K562 (cell line): ENCODE measurements around the gene CCDC201. TPM values are rescaled to one million over a fixed set of nuclear protein-coding genes. Genes with fewer than 3 reads are reported as not detected.

ENCODE experiments used
- ATAC-seq: fragments of 200-7000 bp; cut with Tn5 transposase; 3 replicates; pipeline ENCODE4 v1.9.1; 2020; ENCODE audit warnings: moderate library complexity
- BruUV-seq: library from RNA; stranded (reverse); fragments of 400-500 nt; replicated peaks from 2 replicates; lab custom pipeline; 2021; lab: Mats Ljungman, UMichigan
- CTCF ChIA-PET: fragments of 300-600 bp; formaldehyde crosslinking; extraction: SDS; loops from one replicate; lab custom pipeline; 2021; ENCODE audit warnings: low intra/inter-chr PET ratio; lab: Yijun Ruan, JAX
- POLR2A ChIA-PET: fragments of 300-600, 350-650 bp; sonication (Branson Sonifier 250); formaldehyde crosslinking; extraction: SDS; loops from one replicate; lab custom pipeline; 2021; ENCODE audit warnings: antibody characterized with exemption, inconsistent platforms; lab: Yijun Ruan, JAX
- DNase-seq, 4 experiments: peaks; one replicate each; pipeline versions ENCODE4 v3.0.0 to v3.0.0-alpha.2; 2011 to 2018; ENCODE audit warnings: low spot score in 3 of 4, mixed read lengths in 3 of 4; ENCODE audit errors: extremely low read depth in 1 of 4
- FAIRE-seq: peaks from 2 replicates; lab custom pipeline; 2011; peaks lifted over from hg19 to GRCh38; lab: Jason Lieb, UNC
- H2AFZ ChIP-seq: 2 replicates; pipeline ENCODE4 v1.6.0; 2011; ENCODE audit warnings: low read depth, low read length, control low read depth, inconsistent platforms
- H3K27ac ChIP-seq: fragments of 200-600 bp; 3 replicates; pipeline ENCODE4 v1.8.0; 2011; ENCODE audit warnings: low read depth, mild to moderate bottlenecking, control low read depth, inconsistent platforms, low read length, moderate library complexity, mixed read lengths; ENCODE audit errors: extremely low read depth
- H3K27me3 ChIP-seq, 2 experiments: fragments of 300-600 bp in 1 of 2; 2 replicates in 1 of 2; 3 replicates in 1 of 2; pipeline versions ENCODE4 v1.6.0 to v1.8.0; 2011; ENCODE audit warnings: inconsistent platforms in 2 of 2, low read length in 2 of 2, mild to moderate bottlenecking in 1 of 2, mixed read lengths in 1 of 2, moderate library complexity in 1 of 2; ENCODE audit not compliant: control insufficient read depth in 2 of 2, insufficient read depth in 2 of 2
- H3K36me3 ChIP-seq: fragments of 300-600 bp; 3 replicates; pipeline ENCODE4 v1.8.0; 2011; ENCODE audit warnings: mild to moderate bottlenecking, low read length, inconsistent platforms; ENCODE audit not compliant: control insufficient read depth, insufficient read depth
- H3K4me1 ChIP-seq, 2 experiments: fragments of 200-600 bp in 1 of 2; replicated peaks in 1 of 2; 2 replicates in 1 of 2; 3 replicates in 1 of 2; pipeline versions ENCODE4 v1.5.1 to v1.8.0; 2011; ENCODE audit warnings: inconsistent platforms in 2 of 2, low read length in 2 of 2, mild to moderate bottlenecking in 1 of 2, mixed read lengths in 1 of 2, moderate library complexity in 1 of 2; ENCODE audit not compliant: control insufficient read depth in 2 of 2, insufficient read depth in 2 of 2
- H3K4me2 ChIP-seq: 2 replicates; pipeline ENCODE4 v1.6.1; 2011; ENCODE audit warnings: low read length, control low read depth, inconsistent platforms, mixed read lengths; ENCODE audit not compliant: insufficient read depth
- H3K4me3 ChIP-seq: fragments of 200-600 bp; sonication (generic), shearing (Covaris generic); 2 replicates; pipeline ENCODE4 v1.5.1; 2016; ENCODE audit warnings: control low read depth, inconsistent platforms
- H3K79me2 ChIP-seq: fragments of 200-600 bp; 3 replicates; pipeline ENCODE4 v1.8.0; 2011; ENCODE audit warnings: low read length, inconsistent platforms; ENCODE audit not compliant: control insufficient read depth, insufficient read depth
- H3K9ac ChIP-seq, 2 experiments: 2 replicates each; pipeline versions ENCODE4 v1.6.0 to v1.6.1; 2011; ENCODE audit warnings: low read depth in 2 of 2, low read length in 2 of 2, control low read depth in 1 of 2, inconsistent platforms in 1 of 2, mild to moderate bottlenecking in 1 of 2, mixed read lengths in 1 of 2; ENCODE audit not compliant: insufficient read depth in 1 of 2
- H3K9me1 ChIP-seq: one replicate; pipeline ENCODE4 v1.6.0; 2011; ENCODE audit warnings: inconsistent platforms, mild to moderate bottlenecking, low read length, moderate library complexity; ENCODE audit not compliant: control insufficient read depth, insufficient read depth
- H3K9me3 ChIP-seq: replicated peaks from 2 replicates; pipeline ENCODE4 v1.5.1; 2011; ENCODE audit warnings: low read depth, low read length, inconsistent platforms; ENCODE audit not compliant: control insufficient read depth, insufficient read depth
- H4K20me1 ChIP-seq: replicated peaks from 2 replicates; pipeline ENCODE4 v1.6.1; 2011; ENCODE audit warnings: low read length, inconsistent platforms, mixed read lengths; ENCODE audit not compliant: control insufficient read depth, insufficient read depth
- DEAF1 ChIP-seq: fragments of 450-650 bp; formaldehyde crosslinking; IDR thresholded peaks from 2 replicates; pipeline ENCODE4 v1.4.0; 2020; ENCODE audit warnings: mild to moderate bottlenecking, moderate library complexity
- E2F3 ChIP-seq: fragments of 250-450 bp; sonication (Bioruptor Pico); IDR thresholded peaks from 2 replicates; pipeline ENCODE4 v1.4.0; 2020; ENCODE audit warnings: mild to moderate bottlenecking
- ESRRB ChIP-seq: fragments of 250-450 bp; sonication (Bioruptor Pico); IDR thresholded peaks from 2 replicates; pipeline ENCODE4 v1.5.0; 2020; ENCODE audit warnings: mild to moderate bottlenecking, moderate library complexity, borderline replicate concordance
- FOXP4 ChIP-seq: sonication (generic); formaldehyde crosslinking; IDR thresholded peaks from 2 replicates; pipeline ENCODE4 v1.8.0; 2022; ENCODE audit warnings: mild to moderate bottlenecking, missing genetic modification reagents, borderline replicate concordance
- HDAC3 ChIP-seq: fragments of 450-650 bp; IDR thresholded peaks from 2 replicates; pipeline ENCODE4 v1.6.1; 2018; ENCODE audit warnings: borderline replicate concordance, mild to moderate bottlenecking, moderate library complexity; ENCODE audit not compliant: partially characterized antibody
- HNRNPLL ChIP-seq: fragments of 200-400 bp; formaldehyde crosslinking; IDR thresholded peaks from 2 replicates; pipeline ENCODE4 v1.6.1; 2017; ENCODE audit warnings: low read length, low read depth, mild to moderate bottlenecking; ENCODE audit not compliant: poor library complexity, severe bottlenecking
- IRF2 ChIP-seq: sonication (generic); formaldehyde crosslinking; IDR thresholded peaks from 2 replicates; pipeline ENCODE4 v1.8.1; 2022; ENCODE audit warnings: mild to moderate bottlenecking, missing genetic modification reagents
- MTF1 ChIP-seq: fragments of 250-450 bp; sonication (Bioruptor Pico); IDR thresholded peaks from 2 replicates; pipeline ENCODE4 v1.9.0; 2021; ENCODE audit warnings: moderate library complexity, mild to moderate bottlenecking, inconsistent platforms, borderline replicate concordance
- NCOA1 ChIP-seq: fragments of 450-650 bp; IDR thresholded peaks from 2 replicates; pipeline ENCODE4 v1.6.1; 2016; ENCODE audit warnings: low read depth
- NONO ChIP-seq, 2 experiments: fragments of 200-400 bp in 1 of 2; fragments of 450-650 bp in 1 of 2; formaldehyde crosslinking in 1 of 2; IDR thresholded peaks; 2 replicates each; pipeline ENCODE4 v1.6.1; 2017; ENCODE audit warnings: low read depth in 2 of 2, mild to moderate bottlenecking in 2 of 2, moderate library complexity in 2 of 2, low read length in 1 of 2
- NR2C2 ChIP-seq, 2 experiments: fragments of 200-800 bp in 1 of 2; sonication (Bioruptor generic) in 1 of 2; sonication (generic) in 1 of 2; formaldehyde crosslinking in 1 of 2; IDR thresholded peaks; 2 replicates each; pipeline versions ENCODE4 v1.6.1 to v1.8.0; 2016 to 2022; ENCODE audit warnings: mild to moderate bottlenecking in 1 of 2, missing compliant biosample characterization in 1 of 2, missing genetic modification characterization in 1 of 2, missing genetic modification reagents in 1 of 2
- POLR2H ChIP-seq: IDR thresholded peaks from 2 replicates; pipeline ENCODE4 v1.6.1; 2016; ENCODE audit warnings: missing genetic modification characterization, low read depth, mild to moderate bottlenecking, control low read depth, missing compliant biosample characterization, moderate library complexity
- RBBP5 ChIP-seq: fragments of 200-600 bp; sonication (generic); IDR thresholded peaks from 2 replicates; pipeline ENCODE4 v1.6.1; 2012; ENCODE audit warnings: borderline replicate concordance, mild to moderate bottlenecking, low read length, control low read depth, inconsistent platforms; ENCODE audit not compliant: insufficient read depth, poor library complexity, severe bottlenecking
- SREBF1 ChIP-seq: fragments of 150-350 bp; IDR thresholded peaks from 2 replicates; pipeline ENCODE4 v1.6.1; 2014; ENCODE audit warnings: antibody characterized with exemption, low read depth, low read length, borderline replicate concordance
- ZNF174 ChIP-seq: fragments of 250-450 bp; sonication (Bioruptor Pico); IDR thresholded peaks from 2 replicates; pipeline ENCODE4 v1.4.0; 2020; ENCODE audit warnings: mild to moderate bottlenecking
- ZNF324 ChIP-seq: fragments of 250-450 bp; sonication (Bioruptor Pico); IDR thresholded peaks from 2 replicates; pipeline ENCODE4 v1.4.0; 2020; ENCODE audit warnings: mild to moderate bottlenecking
- WGBS: fragments of 100-300 bp; shearing (Covaris generic); methylation state at CpG from one replicate; pipeline ENCODE4 v1.1.6; 2016; ENCODE audit warnings: low coverage, mixed read lengths; ENCODE audit not compliant: insufficient coverage; ENCODE audit errors: missing lambda C conversion rate; 5-methylcytosine and 5-hydroxymethylcytosine counted together
- in situ Hi-C: fragments of 300-500 bp; cut with MboI; formaldehyde crosslinking; loops from 4 replicates; pipeline ENCODE4 v1.15.0; 2018; ENCODE audit warnings: inconsistent platforms, mixed read lengths
- intact Hi-C: fragments of 100-400 bp; cut with micrococcal nuclease; formaldehyde crosslinking; loops from 2 replicates; pipeline ENCODE4 v1.14.2; 2022
- polyA plus RNA-seq, 8 experiments: library from polyadenylated mRNA; depleted of rRNA in 4 of 8; stranded (reverse) in 5 of 8; unstranded in 3 of 8; fragments of >200 nt; fragmentation: Nextera tagmentation in 2 of 8; fragmentation: Illumina TruSeq in 1 of 8; extraction: Ambion mirVana in 2 of 8; extraction: Trizol in 1 of 8; gene quantifications; 2 replicates each; pipeline versions ENCODE4 v1.2.1 to v1.2.3, GENCODE V29; 2011 to 2014; ENCODE audit warnings: inconsistent platforms in 1 of 8, missing spikeins in 1 of 8
- total RNA-seq, 7 experiments: library from RNA; depleted of rRNA in 6 of 7; stranded (reverse); fragments of >200 nt in 6 of 7; fragmentation: Illumina TruSeq in 2 of 7; extraction: Trizol in 2 of 7; gene quantifications; 2 replicates each; pipeline versions ENCODE4 v1.2.1 to v1.2.3, GENCODE V29; 2011 to 2021; ENCODE audit warnings: low replicate concordance in 1 of 7
- TF ChIP-seq, protein P1 (sequence below), 2 experiments: fragments of 200-800 bp in 1 of 2; sonication (Bioruptor generic) in 1 of 2; sonication (generic) in 1 of 2; formaldehyde crosslinking in 1 of 2; IDR thresholded peaks in 1 of 2; conservative IDR thresholded peaks in 1 of 2; 2 replicates each; pipeline versions ENCODE4 v1.5.0 to v1.6.1; 2016 to 2020; ENCODE audit warnings: missing compliant biosample characterization in 1 of 2, missing genetic modification characterization in 1 of 2, missing genetic modification reagents in 1 of 2

The CCDC201 gene
- total and polyA plus RNA-seq, 9 of the 15 experiments (the other 6 are each of a cell fraction or from before 2014, with no cell fraction given) = not detected

- no peaks in the 10 kb centered on the region for H3K27me3 ChIP-seq
- no TSS peak for BruUV-seq
- ATAC-seq (no peak), DNase-seq (no peak), FAIRE-seq (no peak)
- no peak overlapping the region for H3K4me2 ChIP-seq
- H3K4me1 ChIP-seq = no peaks in the 10 kb centered on the region
- no peak overlapping the region for H3K9ac ChIP-seq
- H3K79me2 ChIP-seq = no peaks in the 10 kb centered on the region
- intact Hi-C loops = no loop called here
- no peak overlapping the region for H3K4me3 ChIP-seq
- in situ Hi-C loops = no loop called here
- H3K9me1 ChIP-seq = no peaks in the 10 kb centered on the region
- H3K27ac ChIP-seq = no peak overlapping the region
- no peaks in the 10 kb centered on the region for H3K9me3 ChIP-seq
- H4K20me1 ChIP-seq = no peaks in the 10 kb centered on the region
- ChIA-PET POLR2A (no interaction called here), CTCF (no interaction called here)
- TF ChIP-seq IRF2 = no peak
- TF ChIP-seq HDAC3 = no peak
- no peak for TF ChIP-seq HNRNPLL
- TF ChIP-seq NONO (IDR thresholded peaks at IDR 0.05; ENCODE audit: low read depth in 2 of 2, low read length in 1 of 2) = no peak
- no peak for TF ChIP-seq NCOA1
- no peak for TF ChIP-seq ZNF174 (CRISPR knock-in tag)
- no peak for TF ChIP-seq ZNF324
- TF ChIP-seq NR2C2 (CRISPR knock-in tag; IDR thresholded peaks at IDR 0.05) = no peak
- no peak for TF ChIP-seq NR2C2 (tag; IDR thresholded peaks at IDR 0.05)
- TF ChIP-seq ESRRB (CRISPR knock-in tag) = no peak
- no peak for TF ChIP-seq MTF1 (CRISPR knock-in tag)
- no peak for TF ChIP-seq POLR2H
- no peak for TF ChIP-seq FOXP4 (CRISPR knock-in tag)
- no peak for TF ChIP-seq SREBF1
- no peak for TF ChIP-seq DEAF1
- TF ChIP-seq E2F3 (CRISPR knock-in tag) = no peak
- TF ChIP-seq, protein P1, sequence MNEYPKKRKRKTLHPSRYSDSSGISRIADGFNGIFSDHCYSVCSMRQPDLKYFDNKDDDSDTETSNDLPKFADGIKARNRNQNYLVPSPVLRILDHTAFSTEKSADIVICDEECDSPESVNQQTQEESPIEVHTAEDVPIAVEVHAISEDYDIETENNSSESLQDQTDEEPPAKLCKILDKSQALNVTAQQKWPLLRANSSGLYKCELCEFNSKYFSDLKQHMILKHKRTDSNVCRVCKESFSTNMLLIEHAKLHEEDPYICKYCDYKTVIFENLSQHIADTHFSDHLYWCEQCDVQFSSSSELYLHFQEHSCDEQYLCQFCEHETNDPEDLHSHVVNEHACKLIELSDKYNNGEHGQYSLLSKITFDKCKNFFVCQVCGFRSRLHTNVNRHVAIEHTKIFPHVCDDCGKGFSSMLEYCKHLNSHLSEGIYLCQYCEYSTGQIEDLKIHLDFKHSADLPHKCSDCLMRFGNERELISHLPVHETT (CRISPR knock-in tag; conservative IDR thresholded peaks at IDR 0.05 in 1 of 2, IDR thresholded peaks at IDR 0.05 in 1 of 2) = no peak
- TF ChIP-seq RBBP5 = no peak
- H2AFZ ChIP-seq = no peak overlapping the region
- no peaks in the 10 kb centered on the region for H3K36me3 ChIP-seq
- WGBS = 0% methylated on average over 2 of the region's 2 CpGs
Observed at GRCh38 chr7:45898222-45898621, 25.3 kb upstream of the CCDC201 start.
